Endothelial cell of hepatic sinusoid (primary cell): ENCODE results near the gene FYTTD1.
"Not testable (repeated sequence)": the region's sequence is repeated elsewhere in the genome, so short reads cannot be mapped to it uniquely, and the experiment has no call there.

Experiments
- in situ Hi-C: cut with HindIII; loops from 2 replicates; pipeline ENCODE4 v1.10.0; 2017; ENCODE audit warnings: low sequenced_read_pairs

FYTTD1 gene

GRCh38 chr3:197749601-197750395 is at the start of gene FYTTD1:
Gene FYTTD1, plus strand, starts transcription at chr3:197749883. Its CDS starts 89 bp downstream, at chr3:197749972.
- in situ Hi-C loops = loop anchor here (5.0 kb wide), 1 partner anchor 77 kb away; no protein-coding TSS in a partner anchor

GRCh38 chr3:197700095-197700494 is 49.6 kb upstream of the FYTTD1 start:
- in situ Hi-C loops = no loop called here

- in situ Hi-C loops = no loop called here
These were observed 47.8 kb upstream of the FYTTD1 start for GRCh38 chr3:197701841-197702240.

- in situ Hi-C loops = no loop called here
These were observed 43.0 kb upstream of the FYTTD1 start for GRCh38 chr3:197706658-197707057.

- in situ Hi-C loops = no loop called here
These were observed 40.5 kb upstream of the FYTTD1 start for GRCh38 chr3:197709135-197709534.

- in situ Hi-C loops = not testable (repeated sequence)
These were observed 38.7 kb upstream of the FYTTD1 start for GRCh38 chr3:197710965-197711364.

GRCh38 chr3:197711973-197712707 is 37.5 kb upstream of the FYTTD1 start:
- in situ Hi-C loops = no loop called here

GRCh38 chr3:197713477-197713822 is 36.2 kb upstream of the FYTTD1 start:
- in situ Hi-C loops = no loop called here

GRCh38 chr3:197714251-197714650 is 35.4 kb upstream of the FYTTD1 start:
- in situ Hi-C loops = no loop called here

GRCh38 chr3:197718891-197719290 is 30.8 kb upstream of the FYTTD1 start:
- in situ Hi-C loops = no loop called here

GRCh38 chr3:197720694-197721093 is 29.0 kb upstream of the FYTTD1 start:
- in situ Hi-C loops = no loop called here

- in situ Hi-C loops = no loop called here
These were observed 26.9 kb upstream of the FYTTD1 start for GRCh38 chr3:197722734-197723133.

GRCh38 chr3:197727878-197728277 is 21.8 kb upstream of the FYTTD1 start:
- in situ Hi-C loops = not testable (repeated sequence)

GRCh38 chr3:197728487-197728886 is 21.2 kb upstream of the FYTTD1 start:
- in situ Hi-C loops = no loop called here

- in situ Hi-C loops = no loop called here
These were observed 19.5 kb upstream of the FYTTD1 start for GRCh38 chr3:197730200-197730599.

- in situ Hi-C loops = not testable (repeated sequence)
These were observed 18.9 kb upstream of the FYTTD1 start for GRCh38 chr3:197730770-197731169.

GRCh38 chr3:197731483-197731882 is 18.2 kb upstream of the FYTTD1 start:
- in situ Hi-C loops = not testable (repeated sequence)

- in situ Hi-C loops = no loop called here
These were observed 16.6 kb upstream of the FYTTD1 start for GRCh38 chr3:197733042-197733441.

GRCh38 chr3:197734667-197735318 is 14.9 kb upstream of the FYTTD1 start:
- in situ Hi-C loops = no loop called here

GRCh38 chr3:197736010-197736490 is 13.6 kb upstream of the FYTTD1 start:
- in situ Hi-C loops = no loop called here

- in situ Hi-C loops = no loop called here
These were observed 13.0 kb upstream of the FYTTD1 start, which contains the start of gene RUBCN for GRCh38 chr3:197736491-197737318. Gene RUBCN, minus strand, starts transcription at chr3:197736904. Its CDS starts 185 bp downstream, at chr3:197736719.
